Gastroesophageal sphincter (tissue), 3 donors: Measurements from ENCODE around the gene GPR156.

Experiments
- EP300 ChIP-seq: sonication (generic); formaldehyde crosslinking; IDR thresholded peaks from one replicate; pipeline ENCODE4 v1.6.1; 2017; ENCODE audit warnings: antibody characterized with exemption, mild to moderate bottlenecking
- POLR2AphosphoS5 ChIP-seq: sonication (generic); formaldehyde crosslinking; IDR thresholded peaks from one replicate; pipeline ENCODE4 v1.6.1; 2017; ENCODE audit warnings: antibody characterized with exemption
- TF ChIP-seq, protein P1 (sequence below), 4 experiments: fragments of 200-600 bp in 2 of 4; fragments of 450-650 bp in 2 of 4; sonication (generic) in 1 of 4; IDR thresholded peaks; one replicate each; pipeline ENCODE4 v1.5.1; 2017 to 2019; ENCODE audit warnings: antibody characterized with exemption in 4 of 4, mild to moderate bottlenecking in 2 of 4, moderate library complexity in 2 of 4

DNA sequence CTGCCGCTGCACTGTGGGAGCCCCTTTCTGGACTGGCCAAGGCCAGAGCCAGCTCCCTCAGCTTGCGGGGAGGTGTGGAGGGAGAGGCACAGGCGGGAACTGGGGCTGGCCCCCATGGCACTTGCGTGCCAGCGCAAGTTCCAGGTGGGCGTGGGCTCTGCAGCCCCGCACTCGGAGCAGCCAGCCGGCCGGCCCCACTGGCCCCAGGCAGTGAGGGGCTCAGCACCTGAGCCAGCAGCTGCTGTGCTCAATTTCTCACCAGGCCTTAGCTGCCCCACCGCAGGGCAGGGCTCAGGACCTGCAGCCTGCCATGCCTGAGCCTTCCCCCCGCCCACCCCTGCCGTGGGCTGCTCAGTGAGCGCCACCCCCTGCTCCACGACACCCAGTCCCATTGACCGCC lies 4.6 kb upstream of the GPR156 start:
- TF ChIP-seq, protein P1, sequence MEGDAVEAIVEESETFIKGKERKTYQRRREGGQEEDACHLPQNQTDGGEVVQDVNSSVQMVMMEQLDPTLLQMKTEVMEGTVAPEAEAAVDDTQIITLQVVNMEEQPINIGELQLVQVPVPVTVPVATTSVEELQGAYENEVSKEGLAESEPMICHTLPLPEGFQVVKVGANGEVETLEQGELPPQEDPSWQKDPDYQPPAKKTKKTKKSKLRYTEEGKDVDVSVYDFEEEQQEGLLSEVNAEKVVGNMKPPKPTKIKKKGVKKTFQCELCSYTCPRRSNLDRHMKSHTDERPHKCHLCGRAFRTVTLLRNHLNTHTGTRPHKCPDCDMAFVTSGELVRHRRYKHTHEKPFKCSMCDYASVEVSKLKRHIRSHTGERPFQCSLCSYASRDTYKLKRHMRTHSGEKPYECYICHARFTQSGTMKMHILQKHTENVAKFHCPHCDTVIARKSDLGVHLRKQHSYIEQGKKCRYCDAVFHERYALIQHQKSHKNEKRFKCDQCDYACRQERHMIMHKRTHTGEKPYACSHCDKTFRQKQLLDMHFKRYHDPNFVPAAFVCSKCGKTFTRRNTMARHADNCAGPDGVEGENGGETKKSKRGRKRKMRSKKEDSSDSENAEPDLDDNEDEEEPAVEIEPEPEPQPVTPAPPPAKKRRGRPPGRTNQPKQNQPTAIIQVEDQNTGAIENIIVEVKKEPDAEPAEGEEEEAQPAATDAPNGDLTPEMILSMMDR (IDR thresholded peaks at IDR 0.05), result no peak
- TF ChIP-seq POLR2AphosphoS5, result no peak
- TF ChIP-seq EP300, result no peak
